Adipose tissue (tissue), 3 donors: ENCODE results near the gene RILPL1. TPM values are rescaled to one million over a fixed set of nuclear protein-coding genes. Genes with fewer than 3 reads are reported as not detected.
A peak's percentile ranks its signal among the peaks of the same experiment; 100 is the strongest.
"Not testable (repeated sequence)": the region's sequence is repeated elsewhere in the genome, so short reads cannot be mapped to it uniquely, and the experiment has no call there.

Experiments used
- H3K27ac ChIP-seq: one replicate; pipeline ENCODE4 v1.5.1; 2013; ENCODE audit warnings: low read depth, low read length
- WGBS, 3 donors: extraction: QIAGEN DNeasy Blood & Tissue Kit; methylation state at CpG; one replicate each; pipeline ENCODE4 v1.1.7; 2013; 5-methylcytosine and 5-hydroxymethylcytosine counted together
- polyA plus RNA-seq, 3 donors: library from polyadenylated mRNA; stranded (reverse); fragments of 200-250 nt; gene quantifications; one replicate each; pipeline ENCODE4 v1.2.3, GENCODE V29; 2013
- donor health status: healthy with polysubstance abuse.
- donor health status: Bipolar disorder and iron deficiency.
- donor health status: healthy.

RILPL1 gene
- polyA plus RNA-seq, 3 donors = 3.4 to 10.7 (median 9.0) TPM

- not testable (repeated sequence) for H3K27ac ChIP-seq
- 96 to 97% (median 96%) methylated on average over 5 of the region's 5 CpGs for WGBS, 3 donors
Observed at GRCh38 chr12:123481251-123481650, 52.3 kb downstream of the RILPL1 start.

- H3K27ac ChIP-seq = no peak overlapping the region
- 76 to 84% (median 81%) methylated on average over 13 to 14 of the region's 14 CpGs for WGBS, 3 donors
Observed at GRCh38 chr12:123479442-123480180, 53.9 kb downstream of the RILPL1 start.

- WGBS, 3 donors = 78 to 85% (median 83%) methylated on average over 10 of the region's 10 CpGs
- no peak overlapping the region for H3K27ac ChIP-seq
Observed at GRCh38 chr12:123478762-123479161, 54.8 kb downstream of the RILPL1 start.

- H3K27ac ChIP-seq = no peak overlapping the region
- WGBS, 3 donors = 87 to 90% (median 88%) methylated on average over 11 of the region's 11 CpGs
Observed at GRCh38 chr12:123478069-123478468, 55.5 kb downstream of the RILPL1 start.

GRCh38 chr12:123475246-123475703 lies 58.2 kb downstream of the RILPL1 start:
- WGBS, 3 donors = 83 to 91% (median 89%) methylated on average over 15 of the region's 15 CpGs
- no peak overlapping the region for H3K27ac ChIP-seq

GRCh38 chr12:123474485-123475245 lies 58.9 kb downstream of the RILPL1 start:
- no peak overlapping the region for H3K27ac ChIP-seq
- 80 to 86% (median 85%) methylated on average over 13 of the region's 13 CpGs for WGBS, 3 donors

- no peak overlapping the region for H3K27ac ChIP-seq
Observed at GRCh38 chr12:123472438-123472849, 61.1 kb downstream of the RILPL1 start.

GRCh38 chr12:123471374-123472068 lies 62.0 kb downstream of the RILPL1 start:
- H3K27ac ChIP-seq = no peak overlapping the region
- WGBS, 3 donors = 79 to 82% (median 81%) methylated on average over 8 of the region's 8 CpGs

More at GRCh38 chr12:123472438-123472849, 61.1 kb downstream of the RILPL1 start:
- 64 to 91% (median 89%) methylated on average over 12 of the region's 12 CpGs for WGBS, 3 donors

GRCh38 chr12:123469978-123470377 lies 63.5 kb downstream of the RILPL1 start:
- no peak overlapping the region for H3K27ac ChIP-seq
- 83 to 94% (median 90%) methylated on average over 2 of the region's 2 CpGs for WGBS, 3 donors

GRCh38 chr12:123468786-123469185 lies 64.7 kb downstream of the RILPL1 start:
- no peak overlapping the region for H3K27ac ChIP-seq
- WGBS, 3 donors = 6 to 53% (median 21%) methylated on average over 1 of the region's 1 CpG

GRCh38 chr12:123465084-123465483 lies 68.4 kb downstream of the RILPL1 start:
- H3K27ac ChIP-seq = no peak overlapping the region
- WGBS, 3 donors = 87 to 92% (median 88%) methylated on average over 4 of the region's 4 CpGs

- not testable (repeated sequence) for H3K27ac ChIP-seq
- WGBS, 3 donors = 97 to 98% (median 98%) methylated on average over 11 of the region's 11 CpGs
Observed at GRCh38 chr12:123463174-123463573, 70.3 kb downstream of the RILPL1 start.

- 0 to 1% (median 0%) methylated on average over 48 of the region's 48 CpGs for WGBS, 3 donors
- H3K27ac ChIP-seq = peak within 1 kb of the TSS; percentile 92
Observed at GRCh38 chr12:123457980-123458779, 75.3 kb downstream of the RILPL1 start, which contains the start of gene SNRNP35. SNRNP35 (plus strand) TSS chr12:123458139; CDS start chr12:123465541, 7,402 bp downstream.

- WGBS, 3 donors = 62 to 75% (median 67%) methylated on average over 3 of the region's 3 CpGs
Observed at GRCh38 chr12:123453165-123453564, 80.4 kb downstream of the RILPL1 start.

GRCh38 chr12:123452276-123452550 lies 81.3 kb downstream of the RILPL1 start:
- not testable (repeated sequence) for H3K27ac ChIP-seq
- WGBS, 3 donors = 51 to 87% (median 71%) methylated on average over 1 of the region's 1 CpG

More at GRCh38 chr12:123453165-123453564, 80.4 kb downstream of the RILPL1 start:
- H3K27ac ChIP-seq = no peak overlapping the region

GRCh38 chr12:123450636-123451035 lies 82.9 kb downstream of the RILPL1 start:
- WGBS, 3 donors = 88 to 89% (median 89%) methylated on average over 9 of the region's 9 CpGs
- H3K27ac ChIP-seq = no peak overlapping the region

- 84 to 87% (median 86%) methylated on average over 4 of the region's 4 CpGs for WGBS, 3 donors
- H3K27ac ChIP-seq = no peak overlapping the region
Observed at GRCh38 chr12:123449856-123450255, 83.7 kb downstream of the RILPL1 start.

GRCh38 chr12:123449249-123449733 lies 84.2 kb downstream of the RILPL1 start:
- no peak overlapping the region for H3K27ac ChIP-seq

More at GRCh38 chr12:123449249-123449733, 84.2 kb downstream of the RILPL1 start:
- 85 to 97% (median 90%) methylated on average over 2 of the region's 2 CpGs for WGBS, 3 donors
